22Rv1 (cell line): ENCODE results near the gene ETAA1.

Source experiments
- H3K27ac ChIP-seq: fragments of 450-650 bp; 2 replicates; pipeline ENCODE4 v1.5.1; 2017
- ZFX ChIP-seq: fragments of 450-650 bp; IDR thresholded peaks from 2 replicates; pipeline ENCODE4 v1.6.1; 2017; ENCODE audit warnings: antibody characterized with exemption, borderline replicate concordance
- TF ChIP-seq, protein P1 (sequence below): fragments of 450-650 bp; IDR thresholded peaks from 2 replicates; pipeline ENCODE4 v1.5.1; 2017; ENCODE audit warnings: mild to moderate bottlenecking

ETAA1 gene

DNA sequence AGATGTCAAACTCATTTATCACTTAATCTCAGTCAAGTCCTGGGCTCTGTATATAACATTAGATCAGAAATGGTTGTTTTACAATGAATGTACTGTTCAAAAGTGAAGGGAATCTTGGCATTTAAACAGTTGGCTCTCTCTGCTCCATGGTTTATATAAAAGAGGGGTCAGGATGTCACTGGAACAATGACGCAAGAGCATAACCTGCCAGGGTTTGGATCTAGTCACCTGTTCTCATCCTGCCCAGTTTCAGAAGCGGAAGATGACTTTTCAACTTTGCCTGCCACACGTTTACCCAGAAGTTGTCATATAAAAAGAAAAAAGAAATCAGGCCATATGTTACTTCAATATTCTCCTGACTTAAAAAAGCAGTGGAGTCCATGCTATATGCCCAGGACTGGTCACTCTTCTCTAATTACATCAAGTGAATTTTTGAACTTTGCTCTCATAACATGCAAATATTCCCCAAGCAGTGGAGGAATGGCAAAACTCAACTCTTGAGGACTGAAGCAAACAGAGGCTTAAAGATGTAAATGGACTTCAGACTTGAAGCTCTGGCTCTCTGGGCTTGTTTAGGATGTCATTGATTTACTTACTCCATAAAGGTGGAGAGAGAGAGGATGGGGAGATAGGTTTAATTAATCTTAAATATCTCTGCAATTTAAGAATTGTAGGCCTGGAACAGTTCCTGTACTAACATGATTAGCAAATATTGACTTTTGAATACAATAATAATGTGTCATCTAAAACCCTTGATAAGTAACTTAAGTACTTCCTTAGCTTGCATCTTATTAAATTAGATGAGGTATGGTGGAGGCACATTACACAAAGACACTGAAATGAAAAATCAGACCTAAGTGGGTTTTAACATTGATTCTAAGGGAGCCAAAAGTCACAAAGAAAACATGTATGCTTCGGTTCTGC, 58.3 kb downstream of the ETAA1 start:
- TF ChIP-seq ZFX = no peak
- TF ChIP-seq, protein P1, sequence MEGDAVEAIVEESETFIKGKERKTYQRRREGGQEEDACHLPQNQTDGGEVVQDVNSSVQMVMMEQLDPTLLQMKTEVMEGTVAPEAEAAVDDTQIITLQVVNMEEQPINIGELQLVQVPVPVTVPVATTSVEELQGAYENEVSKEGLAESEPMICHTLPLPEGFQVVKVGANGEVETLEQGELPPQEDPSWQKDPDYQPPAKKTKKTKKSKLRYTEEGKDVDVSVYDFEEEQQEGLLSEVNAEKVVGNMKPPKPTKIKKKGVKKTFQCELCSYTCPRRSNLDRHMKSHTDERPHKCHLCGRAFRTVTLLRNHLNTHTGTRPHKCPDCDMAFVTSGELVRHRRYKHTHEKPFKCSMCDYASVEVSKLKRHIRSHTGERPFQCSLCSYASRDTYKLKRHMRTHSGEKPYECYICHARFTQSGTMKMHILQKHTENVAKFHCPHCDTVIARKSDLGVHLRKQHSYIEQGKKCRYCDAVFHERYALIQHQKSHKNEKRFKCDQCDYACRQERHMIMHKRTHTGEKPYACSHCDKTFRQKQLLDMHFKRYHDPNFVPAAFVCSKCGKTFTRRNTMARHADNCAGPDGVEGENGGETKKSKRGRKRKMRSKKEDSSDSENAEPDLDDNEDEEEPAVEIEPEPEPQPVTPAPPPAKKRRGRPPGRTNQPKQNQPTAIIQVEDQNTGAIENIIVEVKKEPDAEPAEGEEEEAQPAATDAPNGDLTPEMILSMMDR = no peak
- H3K27ac ChIP-seq = peak overlapping the region; percentile 90

GRCh38 chr2:67456428-67456827, 59.3 kb downstream of the ETAA1 start:
- peak overlapping the region; percentile 90 for H3K27ac ChIP-seq
- TF ChIP-seq, protein P1 = no peak
- no peak for TF ChIP-seq ZFX

GRCh38 chr2:67457699-67458098, 60.6 kb downstream of the ETAA1 start:
- no peak for TF ChIP-seq ZFX
- TF ChIP-seq, protein P1 = no peak
- H3K27ac ChIP-seq = no peak overlapping the region

DNA sequence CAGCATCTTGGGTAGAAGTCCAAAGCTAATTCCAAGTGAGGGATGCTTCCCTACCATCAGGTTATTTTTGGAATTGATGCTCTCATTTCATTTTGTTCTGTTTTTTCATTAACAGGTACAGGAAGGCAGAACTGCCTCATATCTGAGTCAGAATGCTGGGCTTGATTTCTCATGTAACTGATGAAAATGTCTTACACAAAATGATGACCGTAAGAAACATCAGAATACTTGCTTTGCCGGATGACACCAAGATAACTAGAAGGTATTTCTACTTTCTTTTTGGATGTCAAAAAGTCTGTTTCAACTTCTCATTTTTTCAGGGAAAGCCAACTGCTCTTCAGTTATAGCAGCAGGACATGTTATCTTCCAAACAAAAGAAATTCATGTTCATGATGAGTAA, 62.6 kb downstream of the ETAA1 start:
- TF ChIP-seq, protein P1 = no peak
- TF ChIP-seq ZFX = no peak
- H3K27ac ChIP-seq = no peak overlapping the region
